T-helper 2 cell (primary cell): ENCODE measurements around the gene OSBP.
"Not testable (repeated sequence)": the region's sequence is repeated elsewhere in the genome, so short reads cannot be mapped to it uniquely, and the experiment has no call there.

Experiments used
- DNase-seq, 5 experiments: peaks; one replicate each; pipeline versions ENCODE4 v3.0.0 to v3.0.0-alpha.2; 2012 to 2022
- total RNA-seq, 2 donors: gene quantifications; one replicate each; lab custom pipeline; 2026; lab: John Stamatoyannopoulos, UW

OSBP gene, protein sequence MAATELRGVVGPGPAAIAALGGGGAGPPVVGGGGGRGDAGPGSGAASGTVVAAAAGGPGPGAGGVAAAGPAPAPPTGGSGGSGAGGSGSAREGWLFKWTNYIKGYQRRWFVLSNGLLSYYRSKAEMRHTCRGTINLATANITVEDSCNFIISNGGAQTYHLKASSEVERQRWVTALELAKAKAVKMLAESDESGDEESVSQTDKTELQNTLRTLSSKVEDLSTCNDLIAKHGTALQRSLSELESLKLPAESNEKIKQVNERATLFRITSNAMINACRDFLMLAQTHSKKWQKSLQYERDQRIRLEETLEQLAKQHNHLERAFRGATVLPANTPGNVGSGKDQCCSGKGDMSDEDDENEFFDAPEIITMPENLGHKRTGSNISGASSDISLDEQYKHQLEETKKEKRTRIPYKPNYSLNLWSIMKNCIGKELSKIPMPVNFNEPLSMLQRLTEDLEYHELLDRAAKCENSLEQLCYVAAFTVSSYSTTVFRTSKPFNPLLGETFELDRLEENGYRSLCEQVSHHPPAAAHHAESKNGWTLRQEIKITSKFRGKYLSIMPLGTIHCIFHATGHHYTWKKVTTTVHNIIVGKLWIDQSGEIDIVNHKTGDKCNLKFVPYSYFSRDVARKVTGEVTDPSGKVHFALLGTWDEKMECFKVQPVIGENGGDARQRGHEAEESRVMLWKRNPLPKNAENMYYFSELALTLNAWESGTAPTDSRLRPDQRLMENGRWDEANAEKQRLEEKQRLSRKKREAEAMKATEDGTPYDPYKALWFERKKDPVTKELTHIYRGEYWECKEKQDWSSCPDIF
- 80.3 to 85.1 reads per million in 2 donors for total RNA-seq

DNA sequence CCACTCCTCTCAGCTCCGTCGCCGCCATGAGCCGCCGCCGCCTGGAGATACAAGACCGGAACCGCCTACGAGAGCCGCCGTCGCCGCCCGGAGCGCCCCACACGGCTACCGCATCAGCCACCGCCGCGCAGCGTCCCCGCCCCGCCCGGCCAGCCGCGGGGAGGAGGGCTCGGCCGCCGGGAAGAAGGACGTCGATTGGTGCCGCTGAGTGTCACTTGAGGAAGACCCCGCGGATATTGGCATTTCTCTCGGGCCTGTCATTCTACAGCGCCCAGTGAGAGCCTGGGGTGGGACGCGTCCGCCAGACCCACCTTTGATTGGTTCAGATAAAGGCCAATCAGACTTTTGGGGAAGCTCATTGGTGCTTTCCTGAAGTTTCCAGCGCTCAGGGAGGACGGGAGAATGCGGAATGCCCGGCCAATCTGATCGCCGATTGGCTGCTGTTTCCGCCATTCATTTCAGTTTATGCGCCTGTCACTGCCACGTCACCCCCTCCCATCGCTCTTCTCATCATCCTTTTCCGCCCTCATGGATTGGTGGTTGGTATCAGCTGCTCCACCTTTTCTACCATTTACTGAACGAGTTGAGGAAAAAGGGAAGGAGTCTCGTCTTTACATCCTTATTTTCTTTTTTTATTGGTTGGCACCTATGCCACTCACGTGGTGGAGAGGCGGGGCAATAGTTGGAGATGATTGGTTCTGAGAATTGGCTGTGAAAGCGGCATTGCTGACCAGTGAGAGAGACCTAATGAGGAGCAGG is at the start of gene OSBP:
Gene OSBP (minus strand): TSS at position 138 of the 759 bp plus-strand sequence. CDS start 110 bp downstream, at position 28.
- DNase-seq: peak; percentile 85 to 100 (median 96)

DNA sequence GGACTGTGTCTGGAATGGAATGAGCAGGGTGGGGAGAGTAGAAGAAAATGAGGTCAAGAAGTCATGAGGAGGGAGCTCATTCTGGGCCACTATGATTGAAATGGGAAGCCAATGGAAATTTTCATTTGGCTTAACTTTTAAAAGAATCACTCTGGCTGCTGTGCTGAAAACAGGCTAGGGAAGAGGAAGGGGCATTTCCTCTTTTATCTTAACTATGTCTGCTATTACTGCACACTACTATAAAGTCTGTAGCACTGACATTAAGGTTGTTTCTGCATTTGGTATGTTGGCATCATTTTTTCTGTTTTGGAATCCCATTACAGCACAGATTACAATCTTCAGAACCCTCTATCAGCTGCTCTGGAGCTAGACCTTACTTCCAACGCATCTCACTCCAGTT is 45.0 kb upstream of the OSBP start:
- DNase-seq: no peak

DNA sequence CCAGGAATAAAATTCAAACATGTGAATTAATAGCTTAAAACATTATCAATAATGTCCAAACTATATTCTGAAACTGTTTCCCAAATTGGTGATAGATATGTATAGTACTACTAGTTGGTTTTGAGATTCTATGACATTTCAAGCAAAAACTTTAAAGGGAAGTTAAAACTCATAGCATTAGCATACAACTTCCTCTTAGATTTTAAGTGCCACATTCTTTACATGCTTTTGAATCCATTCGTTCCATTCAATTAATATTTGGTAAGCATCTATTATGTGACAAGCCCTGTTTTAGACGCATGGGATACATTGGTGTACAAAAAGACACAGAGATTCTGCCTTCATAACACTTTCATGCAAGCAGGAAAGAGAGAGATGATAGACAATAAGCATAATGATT is 44.4 kb upstream of the OSBP start:
- no peak for DNase-seq

DNA sequence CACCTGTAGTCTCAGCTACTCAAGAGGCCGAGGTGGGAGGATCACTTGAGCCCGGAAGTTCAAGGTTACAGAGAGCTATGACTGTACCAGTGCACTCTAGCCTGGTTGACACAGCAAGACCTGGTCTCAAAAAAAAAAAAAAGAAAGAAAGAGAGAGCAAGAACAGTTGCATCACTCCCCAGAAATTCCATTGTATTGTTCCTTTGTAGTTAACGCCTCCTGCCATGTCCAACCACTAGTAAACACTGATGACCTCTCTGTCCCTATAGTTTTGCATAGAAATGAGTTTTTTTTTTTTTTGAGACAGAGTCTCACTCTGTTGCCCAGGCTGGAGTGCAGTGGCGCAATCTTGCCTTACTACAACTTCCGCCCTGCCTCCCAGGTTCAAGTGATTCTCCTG is 42.5 kb upstream of the OSBP start:
- DNase-seq: no peak

DNA sequence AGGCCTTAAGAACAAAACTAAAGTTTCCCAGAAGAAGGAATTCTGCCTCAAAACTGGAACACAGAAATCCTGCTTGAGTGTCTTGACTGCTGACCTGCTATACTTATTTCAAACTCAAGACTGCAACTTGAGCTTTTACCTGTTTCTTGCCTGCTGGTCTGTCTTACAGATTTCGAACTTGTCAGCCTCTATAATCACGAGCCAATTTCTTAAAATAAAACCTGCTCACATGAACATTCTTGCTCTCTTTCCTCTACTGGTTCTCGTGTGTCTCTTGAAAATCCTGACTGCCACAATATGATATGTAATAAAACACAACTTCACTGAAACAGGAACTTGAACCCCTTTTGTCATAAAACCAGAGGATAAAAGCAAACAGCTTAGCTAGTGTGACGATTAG is 39.3 kb upstream of the OSBP start:
- DNase-seq: no peak

DNA sequence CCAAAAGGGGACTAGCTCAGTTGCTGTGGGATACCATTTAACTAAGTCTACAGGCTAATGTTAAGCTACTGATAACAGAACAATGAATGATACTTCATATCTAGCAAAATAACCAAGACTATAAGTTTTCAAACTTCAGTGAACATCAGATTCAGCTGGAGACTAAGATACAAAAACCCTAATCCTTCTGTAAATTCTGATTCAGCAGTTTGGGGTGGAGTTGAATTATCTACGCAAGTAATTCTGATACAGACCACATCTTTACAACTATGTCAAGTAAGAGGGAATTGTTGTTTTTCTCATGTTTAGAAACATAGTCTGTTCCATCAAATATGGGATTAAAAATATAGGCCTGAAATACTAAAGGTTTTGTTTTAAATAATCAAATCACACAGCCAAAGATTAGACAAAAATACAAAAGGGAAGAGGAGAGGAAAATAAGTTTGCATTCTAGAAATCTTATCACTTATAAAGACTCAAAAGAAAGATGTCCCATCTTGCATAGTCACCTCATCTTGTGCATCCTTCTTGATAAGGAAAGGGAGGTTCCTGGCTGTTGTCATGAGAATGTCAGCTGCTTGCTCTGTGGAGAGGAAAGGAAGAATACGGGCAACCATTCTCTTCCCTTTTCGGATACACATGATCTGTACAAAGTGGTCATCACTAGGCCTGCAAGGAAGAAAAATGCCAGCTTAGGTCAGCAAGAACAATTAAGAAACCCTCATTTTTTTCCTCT is 31.8 kb upstream of the OSBP start:
- no peak for DNase-seq

DNA sequence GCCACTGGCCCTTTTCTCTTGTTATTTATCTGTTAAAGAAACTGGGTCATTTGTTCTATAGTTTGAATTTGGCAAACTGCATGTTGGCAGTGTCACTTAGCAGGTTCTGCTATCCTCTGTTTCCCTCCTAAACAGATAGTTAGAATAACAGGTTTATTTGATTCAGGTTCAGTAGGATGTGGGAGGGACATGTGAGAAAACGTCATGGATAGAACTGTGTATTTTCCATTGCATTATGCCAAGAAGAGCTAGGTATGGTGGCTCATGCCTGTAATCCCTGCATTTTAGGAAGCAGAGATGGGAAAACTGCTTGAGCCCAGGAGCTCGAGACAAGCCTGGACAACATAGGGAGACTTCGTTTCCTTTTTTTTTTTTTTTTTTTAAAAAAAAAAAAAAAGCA is 29.0 kb upstream of the OSBP start:
- no peak for DNase-seq

DNA sequence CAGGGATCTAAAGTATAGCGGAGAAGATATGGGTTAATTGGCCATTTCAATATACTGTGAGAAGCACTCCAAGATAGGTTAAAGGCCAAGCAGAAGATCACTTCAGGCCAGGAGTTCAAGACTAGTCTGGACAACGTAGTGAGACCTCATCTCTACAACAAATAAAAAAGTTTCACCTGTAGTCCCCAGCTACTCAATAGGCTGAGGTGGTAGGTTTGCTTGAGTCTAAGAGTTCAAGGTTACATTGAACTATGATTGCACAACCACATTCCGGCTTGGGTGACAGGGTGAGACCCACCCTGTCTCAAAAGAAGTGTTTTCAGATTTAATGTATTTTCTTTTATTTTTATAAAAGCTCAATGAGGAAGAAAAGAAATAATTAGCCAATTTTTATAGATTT is 27.8 kb upstream of the OSBP start:
- DNase-seq: no peak

DNA sequence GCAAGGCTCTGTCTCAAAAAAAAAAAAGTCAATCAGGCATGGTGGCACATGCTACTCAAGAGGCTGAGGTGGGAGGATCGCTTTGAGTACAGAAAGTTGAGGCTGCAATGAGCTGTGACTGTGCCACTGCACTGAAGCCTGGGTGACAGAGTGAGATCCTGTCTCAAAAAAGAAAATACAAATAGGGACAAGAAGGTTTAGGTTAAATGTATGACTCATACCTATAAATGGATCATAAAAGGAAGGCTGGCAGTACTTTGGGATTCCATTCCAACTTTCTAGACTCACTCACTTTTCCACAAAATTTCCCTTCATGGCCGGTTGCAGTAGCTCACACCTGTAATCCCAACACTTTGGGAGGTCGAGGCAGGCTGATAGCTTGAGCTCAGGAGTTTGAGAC is 25.6 kb upstream of the OSBP start:
- DNase-seq: no peak

DNA sequence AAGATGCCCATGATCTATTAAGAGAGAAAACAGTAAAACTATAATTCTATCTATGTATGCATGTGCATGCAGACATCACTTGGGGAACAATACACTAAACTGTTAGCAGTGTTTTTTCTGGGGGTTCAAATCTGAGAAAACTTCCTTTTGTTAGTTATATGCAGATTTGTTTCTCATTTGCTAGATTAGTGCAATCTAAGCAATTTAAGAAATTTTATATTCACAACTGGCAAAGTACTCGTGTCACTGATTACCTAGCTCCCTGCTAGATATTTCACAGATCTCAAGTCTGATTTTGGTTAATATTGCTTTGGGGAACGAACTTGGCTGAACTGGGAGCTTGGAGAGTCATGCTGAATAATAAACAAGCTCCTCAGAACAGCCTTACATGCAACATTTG is 14.9 kb upstream of the OSBP start:
- DNase-seq: no peak

DNA sequence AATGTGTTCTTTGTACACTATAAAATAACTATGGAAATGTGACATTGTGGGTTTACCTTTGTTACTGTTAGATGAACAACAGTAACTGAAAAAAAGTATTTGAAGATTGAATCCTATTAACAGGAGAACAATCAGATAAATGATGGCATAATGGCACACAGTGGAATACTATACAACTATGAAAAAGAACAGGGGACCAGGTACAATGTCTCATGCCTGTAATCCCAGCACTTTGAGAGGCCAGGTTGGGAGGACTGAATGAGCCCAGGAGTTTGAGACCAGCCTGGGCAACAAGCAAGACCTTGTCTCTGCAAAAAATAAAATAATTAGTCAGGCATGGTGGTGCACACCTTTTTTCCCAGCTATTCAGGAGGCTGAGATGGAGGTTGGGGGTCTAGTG is 14.4 kb upstream of the OSBP start:
- no peak for DNase-seq

DNA sequence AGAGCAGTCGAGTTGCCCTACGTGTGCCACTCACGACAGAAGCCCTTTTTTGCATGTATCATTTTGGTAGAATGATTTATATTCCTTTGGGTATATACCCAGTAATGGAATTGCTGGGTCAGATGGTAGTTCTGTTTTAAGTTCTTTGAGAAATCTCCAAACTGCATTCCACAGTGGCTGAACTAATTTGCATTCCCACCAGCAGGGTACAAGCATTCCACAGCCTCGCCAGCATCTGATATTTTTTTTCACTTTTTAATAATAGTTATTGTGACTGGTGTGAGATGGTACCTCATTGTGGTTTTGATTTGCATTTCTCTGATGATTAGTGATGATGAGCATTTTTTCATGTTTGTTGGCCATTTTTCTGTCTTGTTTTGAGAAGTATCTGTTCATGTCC is 11.4 kb upstream of the OSBP start:
- not testable (repeated sequence) for DNase-seq

DNA sequence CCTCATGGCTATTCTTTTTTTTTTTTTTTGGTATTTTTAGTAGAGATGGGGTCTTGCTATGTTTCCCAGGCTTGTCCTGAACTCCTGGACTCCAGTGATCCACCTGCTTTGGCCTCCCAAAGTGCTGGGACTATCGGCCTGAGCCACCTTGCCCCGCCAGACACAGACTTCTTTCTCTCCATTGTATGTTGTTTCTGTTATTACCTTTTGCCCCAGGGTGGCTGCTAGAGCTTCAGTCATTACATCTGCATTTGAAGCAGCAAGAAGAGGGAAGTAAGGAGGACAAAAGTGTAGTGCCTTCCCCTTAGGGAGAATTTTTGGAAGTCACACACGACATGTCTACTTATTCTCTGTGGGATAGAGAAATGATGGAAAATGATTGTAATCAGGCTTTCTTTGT is 10.1 kb upstream of the OSBP start:
- DNase-seq: no peak

DNA sequence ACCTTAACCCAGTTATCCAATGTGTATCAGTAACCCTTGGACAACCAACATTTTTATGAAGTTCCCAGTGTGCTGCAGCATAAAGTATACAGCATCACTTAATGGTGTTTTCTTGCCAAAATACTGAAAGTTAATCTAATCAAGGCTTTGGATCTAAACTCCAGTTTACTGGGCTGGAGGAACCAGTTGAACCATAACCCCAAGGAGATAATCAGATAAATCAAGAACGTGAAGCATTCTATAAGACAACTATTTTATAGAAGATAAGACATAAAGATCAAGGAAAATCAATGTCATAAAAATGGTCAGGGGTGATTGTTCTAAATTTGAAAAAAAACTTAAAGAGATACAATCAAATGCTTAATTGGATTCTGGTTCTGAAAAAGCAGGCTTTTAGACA is 2.3 kb upstream of the OSBP start:
- DNase-seq: no peak

DNA sequence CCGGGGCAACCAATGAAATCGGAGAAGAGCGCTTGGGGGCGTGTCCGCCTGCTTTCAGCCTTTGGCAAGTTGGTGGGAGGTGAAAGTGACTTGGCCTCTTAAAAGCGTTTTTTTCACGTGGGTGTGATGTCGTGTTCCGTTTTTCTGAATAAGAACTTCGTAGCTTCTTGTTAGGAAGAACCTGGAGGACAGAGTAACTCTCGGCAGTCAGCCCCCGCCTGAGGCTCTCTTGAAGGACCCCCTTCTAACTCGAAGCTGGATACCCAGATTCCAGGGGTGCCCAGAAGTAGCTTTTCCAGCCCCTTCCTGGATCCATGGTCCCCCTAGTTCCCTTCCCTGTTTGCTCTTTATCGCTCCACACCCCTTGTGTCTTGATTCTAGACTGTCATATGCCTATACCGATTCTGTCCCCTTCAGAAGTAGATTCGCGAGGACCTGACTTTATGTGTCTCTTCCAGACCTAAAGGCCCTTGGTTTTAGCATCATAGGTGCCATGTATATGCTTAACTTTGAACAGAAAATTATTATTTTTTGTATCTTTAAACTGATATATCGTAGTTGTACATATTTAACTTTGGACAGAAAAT is 915 bp upstream of the OSBP start:
- peak in 1 of 5 experiments; percentile 77 for DNase-seq

DNA sequence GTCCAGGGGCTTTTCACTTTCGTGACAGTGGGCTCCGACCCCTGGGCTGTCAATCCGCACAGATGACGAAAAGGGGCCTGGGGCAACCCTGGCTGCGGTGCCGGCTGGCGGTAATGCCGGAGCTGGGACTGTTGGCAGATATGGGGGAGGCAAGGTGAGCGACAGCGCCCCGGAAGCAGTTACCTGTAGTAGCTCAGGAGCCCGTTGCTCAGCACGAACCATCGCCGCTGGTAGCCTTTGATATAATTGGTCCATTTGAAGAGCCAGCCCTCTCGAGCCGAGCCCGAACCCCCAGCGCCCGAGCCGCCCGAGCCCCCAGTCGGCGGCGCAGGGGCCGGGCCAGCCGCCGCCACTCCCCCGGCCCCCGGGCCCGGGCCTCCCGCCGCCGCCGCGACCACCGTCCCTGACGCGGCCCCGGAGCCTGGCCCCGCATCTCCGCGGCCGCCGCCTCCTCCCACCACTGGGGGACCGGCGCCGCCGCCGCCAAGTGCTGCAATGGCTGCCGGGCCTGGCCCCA is 396 bp downstream of the OSBP start:
- peak; percentile 44 to 80 (median 60) for DNase-seq

DNA sequence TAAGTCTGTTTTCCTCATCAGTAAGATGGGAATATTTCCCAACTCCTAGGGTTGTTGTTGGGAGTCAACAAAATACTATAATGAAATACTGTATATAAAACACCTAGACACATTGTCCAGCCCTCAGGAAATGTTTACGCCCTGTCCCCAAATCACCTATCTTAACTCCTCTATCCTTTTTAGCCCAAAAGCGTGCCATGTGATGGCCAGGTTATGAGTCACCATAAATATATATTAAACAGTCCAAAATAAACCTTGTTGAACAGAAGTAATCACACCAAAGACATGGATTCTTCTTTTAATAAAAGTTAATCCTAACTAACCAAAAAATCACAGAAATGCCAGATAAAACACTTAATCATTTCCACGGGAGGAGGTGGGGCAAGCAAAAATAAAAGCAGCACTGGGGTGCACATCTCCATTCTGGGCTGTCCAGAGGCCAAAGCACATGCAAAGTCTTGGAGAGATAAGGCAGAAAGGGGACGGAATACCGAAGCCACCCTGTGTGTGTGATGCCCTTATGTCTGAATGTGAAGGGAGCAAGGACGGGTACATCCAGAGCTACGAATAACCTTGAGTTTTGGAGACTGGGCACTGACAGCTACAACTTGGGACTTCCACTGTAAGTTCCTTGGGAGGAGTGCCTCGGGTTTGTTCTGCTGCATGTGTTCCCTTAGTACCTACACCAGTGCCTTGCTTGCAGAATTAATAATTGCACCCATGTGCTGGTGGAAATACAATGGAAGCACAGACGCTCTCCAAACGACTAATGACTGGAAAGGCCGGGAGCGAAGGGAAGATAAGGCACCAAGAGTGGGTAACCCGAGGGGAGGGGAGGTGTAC is 1.1 kb downstream of the OSBP start:
- DNase-seq: no peak

DNA sequence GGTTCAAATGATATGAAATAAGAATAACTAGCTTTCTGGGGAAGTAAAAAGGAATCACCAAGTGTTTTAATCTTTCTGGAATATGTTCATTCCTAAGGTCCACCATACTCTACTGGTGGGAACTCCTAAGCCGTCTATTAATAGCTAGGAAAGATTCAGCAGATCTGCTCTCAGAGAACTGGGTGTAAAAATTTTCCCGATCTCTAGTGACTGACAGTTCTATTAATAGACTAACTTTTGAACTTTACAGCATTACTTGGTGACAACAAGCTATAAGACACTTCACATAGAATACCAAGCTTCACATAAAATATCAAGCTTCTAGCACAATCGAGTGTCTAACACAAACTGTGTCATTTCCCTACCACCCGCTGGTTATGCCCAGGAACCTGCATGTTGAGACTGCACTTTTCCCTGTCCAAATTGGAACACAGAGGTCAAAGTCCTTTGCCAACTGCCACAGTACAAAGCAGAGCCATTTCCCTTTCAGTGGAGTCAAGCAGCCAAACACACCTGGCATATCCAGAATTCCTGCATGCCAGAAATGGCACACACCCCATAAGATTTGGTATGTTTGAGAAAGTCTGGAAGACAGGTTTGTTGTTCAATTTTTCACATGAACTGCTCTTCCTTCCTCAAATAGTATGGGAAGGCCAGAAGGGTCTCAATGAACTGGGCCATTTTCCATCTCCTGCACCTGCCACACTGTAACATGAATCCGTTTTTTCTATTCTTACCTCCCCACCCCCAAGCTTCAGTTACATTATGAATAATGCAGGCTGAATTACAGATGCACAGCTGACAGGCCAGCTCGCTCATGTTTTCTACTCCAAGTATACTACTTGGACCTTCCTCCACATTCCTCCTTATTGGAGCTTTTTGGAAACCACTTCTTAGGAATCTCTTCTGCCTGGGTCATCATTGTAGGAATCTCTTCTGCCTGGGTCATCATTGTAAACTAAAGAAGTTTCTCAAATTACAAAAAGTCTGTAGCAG is 3.7 kb downstream of the OSBP start:
- DNase-seq: no peak

DNA sequence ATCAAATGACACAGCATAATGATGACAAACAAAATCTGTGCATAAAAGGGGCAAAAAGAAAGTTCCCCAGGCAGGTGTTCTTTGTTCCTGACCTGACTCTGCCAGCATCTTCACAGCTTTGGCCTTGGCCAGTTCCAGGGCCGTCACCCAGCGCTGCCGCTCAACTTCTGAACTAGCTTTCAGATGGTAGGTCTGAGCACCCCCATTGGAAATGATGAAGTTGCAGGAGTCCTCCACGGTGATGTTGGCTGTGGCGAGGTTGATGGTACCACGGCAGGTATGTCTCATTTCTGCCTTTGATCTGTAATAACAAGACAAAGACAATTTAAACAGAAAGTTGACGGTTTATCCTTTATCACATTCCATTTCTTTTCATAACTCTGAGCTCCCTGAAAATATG is 5.3 kb downstream of the OSBP start:
- peak in 1 of 5 experiments; percentile 56 for DNase-seq
